Measurements from ENCODE around the gene TPTE.
"Not testable (repeated sequence)": the region's sequence is repeated elsewhere in the genome, so short reads cannot be mapped to it uniquely, and the experiment has no call there.

The TPTE gene

DNA sequence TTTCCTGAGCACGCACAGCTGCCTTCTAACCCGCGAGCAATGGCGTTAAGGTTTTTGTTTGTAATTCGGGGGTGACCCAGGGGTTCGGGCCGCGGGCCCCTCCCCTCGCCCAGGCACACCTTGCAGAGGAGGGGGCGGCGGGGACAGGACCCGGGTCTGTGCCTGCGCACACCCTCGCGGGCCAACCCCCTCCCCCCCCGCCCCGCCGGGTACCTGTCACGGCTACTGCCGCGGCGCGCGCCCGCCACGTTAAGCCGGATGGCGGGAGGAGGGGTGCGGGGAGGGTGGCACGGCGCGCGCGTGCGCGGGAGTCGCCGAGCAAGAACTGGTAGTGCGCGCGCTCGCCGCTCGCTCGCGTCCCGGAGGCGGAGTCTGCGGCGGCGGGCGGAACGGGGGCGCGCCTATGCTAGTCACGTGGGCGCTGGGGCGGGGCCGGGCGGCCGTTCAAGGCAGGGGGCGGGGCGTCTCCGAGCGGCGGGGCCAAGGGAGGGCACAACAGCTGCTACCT, at the start of gene TPTE:
Gene TPTE, plus strand, starts transcription at position 493 of the 508 bp plus-strand sequence. CDS start 17,141 bp downstream, outside the sequence.
- no peak for DNase-seq (ENCODE audit: low read depth, low spot score)

DNA sequence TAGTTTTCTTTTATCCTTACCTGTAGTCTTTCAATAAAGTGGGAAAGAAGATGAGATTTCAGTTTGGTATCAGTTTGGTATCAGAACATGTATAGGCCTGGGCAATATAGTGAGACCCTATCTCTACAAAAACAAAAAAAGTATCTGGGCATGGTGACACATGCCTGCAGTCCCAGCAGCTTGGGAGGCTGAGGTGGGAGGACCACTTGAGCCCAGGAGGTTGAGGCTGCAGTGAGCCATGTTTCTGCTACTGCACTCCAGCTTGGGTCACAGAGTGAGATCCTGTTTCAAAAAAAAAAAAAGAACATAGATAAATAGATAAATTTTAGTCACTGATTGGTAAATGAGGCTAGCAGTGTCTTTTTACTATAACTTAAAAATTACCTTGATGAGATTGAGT, 49.4 kb upstream of the TPTE start:
- DNase-seq (ENCODE audit: low read depth, low spot score) = not testable (repeated sequence)

DNA sequence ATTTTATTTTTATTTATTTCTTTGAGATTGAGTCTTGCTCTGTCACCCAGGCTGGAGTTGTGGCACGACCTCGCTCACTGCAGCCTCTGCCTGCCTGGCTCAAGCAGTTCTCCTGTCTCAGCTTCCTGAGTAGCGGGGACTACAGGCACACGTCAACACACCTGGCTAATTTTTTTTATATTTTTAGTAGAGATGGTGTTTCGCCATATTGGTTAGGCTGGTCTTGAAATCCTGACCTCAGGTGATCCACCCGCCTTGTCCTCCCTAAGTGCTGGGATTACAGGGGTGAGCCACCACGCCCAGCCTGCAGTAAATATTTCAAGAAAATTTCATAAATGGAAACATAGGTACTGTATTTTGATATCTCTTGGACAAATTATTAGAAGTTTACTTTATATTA, 43.6 kb upstream of the TPTE start:
- not testable (repeated sequence) for DNase-seq (ENCODE audit: low read depth, low spot score)

DNA sequence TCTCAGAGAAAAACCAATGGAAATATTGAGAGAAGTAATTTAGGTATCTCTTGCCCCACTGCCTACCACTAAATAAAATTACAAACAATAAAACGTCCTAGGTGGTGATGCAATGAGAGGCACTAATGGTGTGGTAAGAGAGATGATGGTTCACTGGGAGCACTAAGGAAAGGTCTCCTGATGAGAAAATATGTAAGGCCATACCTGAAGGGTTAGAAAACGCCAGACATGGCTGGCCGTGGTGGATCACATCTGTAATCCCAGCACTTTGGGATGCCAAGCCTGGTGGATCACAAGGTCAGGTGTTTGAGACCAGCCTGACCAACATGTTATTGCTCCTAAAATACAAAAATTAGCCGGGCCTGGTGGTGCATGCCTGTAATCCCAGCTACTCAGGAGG, 41.5 kb upstream of the TPTE start:
- not testable (repeated sequence) for DNase-seq (ENCODE audit: low read depth, low spot score)

DNA sequence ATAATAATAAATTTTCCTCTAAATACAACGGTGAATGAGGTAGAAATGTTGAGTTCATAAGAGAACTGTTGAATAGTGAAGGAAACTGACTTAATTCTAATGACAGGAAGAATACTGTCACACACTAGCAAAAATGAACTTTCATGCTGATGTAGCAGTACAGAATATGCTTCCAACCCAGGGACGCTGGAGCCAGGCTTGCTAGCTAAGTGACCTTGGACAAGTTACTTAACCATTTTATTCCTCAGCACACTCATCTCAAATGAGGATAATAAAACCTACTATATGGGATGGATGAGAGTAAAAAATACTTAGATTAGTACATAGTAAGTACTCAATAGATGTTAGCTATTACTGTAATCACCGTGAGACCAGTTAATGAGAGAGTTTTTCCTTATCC, 36.5 kb upstream of the TPTE start:
- DNase-seq (ENCODE audit: low read depth, low spot score) = not testable (repeated sequence)

DNA sequence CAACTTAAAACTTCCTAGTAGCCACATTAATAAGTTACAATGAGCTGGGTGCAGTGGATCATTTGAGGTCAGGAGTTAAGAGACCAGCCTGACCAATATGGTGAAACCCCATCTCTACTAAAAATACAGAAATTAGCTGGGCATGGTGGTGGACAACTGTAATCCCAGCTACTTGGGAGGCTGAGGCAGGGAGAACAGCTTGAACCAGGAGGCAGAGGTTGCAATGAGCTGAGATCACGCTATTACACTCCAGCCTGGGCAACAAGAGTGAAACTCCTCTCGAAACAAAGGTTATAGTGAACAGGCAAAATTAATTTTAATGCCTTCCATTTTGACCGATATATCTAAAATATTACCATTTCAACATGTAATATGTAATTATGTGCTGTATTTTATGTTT, 30.9 kb upstream of the TPTE start:
- DNase-seq (ENCODE audit: low read depth, low spot score) = not testable (repeated sequence)

DNA sequence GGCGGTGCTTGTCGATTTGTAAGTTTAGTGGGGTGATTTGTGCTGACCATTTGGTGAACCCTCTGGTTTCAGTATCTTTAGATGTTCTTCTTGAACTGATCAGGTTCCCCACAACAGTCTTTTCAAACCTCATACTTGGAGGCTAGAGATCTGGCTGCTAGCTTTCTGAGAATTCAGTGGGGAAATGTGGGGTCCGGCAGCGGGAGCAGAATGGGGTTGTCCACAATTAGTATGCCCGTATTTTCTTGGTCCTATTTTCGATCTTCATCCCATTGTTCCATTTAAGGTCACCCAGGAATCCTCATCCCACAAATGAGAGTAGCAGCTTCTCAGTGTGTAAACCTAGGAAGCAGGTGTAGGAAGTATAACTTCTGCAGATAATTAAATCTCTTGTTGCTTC, 10.3 kb upstream of the TPTE start:
- DNase-seq (ENCODE audit: low read depth, low spot score) = no peak

DNA sequence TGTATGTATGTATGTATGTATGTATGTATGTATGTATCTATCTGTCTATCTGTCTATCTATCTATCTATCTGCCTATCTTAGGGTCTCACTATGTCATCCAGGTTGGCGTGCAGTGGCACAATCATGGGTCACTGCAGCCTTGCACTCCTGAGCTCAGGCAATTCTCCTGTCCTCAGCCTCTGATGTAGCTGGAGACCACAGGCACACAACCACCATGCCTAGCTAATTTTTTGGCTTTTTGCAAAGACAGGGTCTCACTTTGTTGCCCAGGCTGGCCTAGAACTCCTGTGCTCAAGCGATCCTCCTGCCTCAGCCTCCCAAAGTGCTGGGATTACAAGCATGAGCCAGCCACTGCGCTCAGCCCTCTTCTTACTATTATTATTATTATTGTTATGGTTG, 4.5 kb upstream of the TPTE start:
- not testable (repeated sequence) for DNase-seq (ENCODE audit: low read depth, low spot score)

DNA sequence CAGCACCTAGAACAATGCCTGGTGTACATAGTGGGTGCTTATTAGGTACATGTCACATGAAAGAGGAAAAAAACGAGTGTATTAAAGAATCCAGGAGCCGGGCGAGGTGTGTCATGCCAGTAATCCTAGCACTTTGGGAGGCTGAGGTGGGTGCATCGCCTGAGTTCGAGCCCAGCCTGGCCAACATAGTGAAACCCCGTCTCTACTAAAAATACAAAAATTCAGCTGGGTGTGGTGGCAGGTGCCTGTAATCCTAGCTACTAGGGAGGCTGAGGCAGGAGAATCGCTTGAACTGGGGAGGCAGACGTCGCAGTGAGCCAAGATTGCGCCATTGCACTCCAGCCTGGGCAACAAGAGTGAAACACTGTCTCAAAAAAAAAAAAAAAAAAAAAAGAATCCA, 3.5 kb upstream of the TPTE start:
- not testable (repeated sequence) for DNase-seq (ENCODE audit: low read depth, low spot score)

DNA sequence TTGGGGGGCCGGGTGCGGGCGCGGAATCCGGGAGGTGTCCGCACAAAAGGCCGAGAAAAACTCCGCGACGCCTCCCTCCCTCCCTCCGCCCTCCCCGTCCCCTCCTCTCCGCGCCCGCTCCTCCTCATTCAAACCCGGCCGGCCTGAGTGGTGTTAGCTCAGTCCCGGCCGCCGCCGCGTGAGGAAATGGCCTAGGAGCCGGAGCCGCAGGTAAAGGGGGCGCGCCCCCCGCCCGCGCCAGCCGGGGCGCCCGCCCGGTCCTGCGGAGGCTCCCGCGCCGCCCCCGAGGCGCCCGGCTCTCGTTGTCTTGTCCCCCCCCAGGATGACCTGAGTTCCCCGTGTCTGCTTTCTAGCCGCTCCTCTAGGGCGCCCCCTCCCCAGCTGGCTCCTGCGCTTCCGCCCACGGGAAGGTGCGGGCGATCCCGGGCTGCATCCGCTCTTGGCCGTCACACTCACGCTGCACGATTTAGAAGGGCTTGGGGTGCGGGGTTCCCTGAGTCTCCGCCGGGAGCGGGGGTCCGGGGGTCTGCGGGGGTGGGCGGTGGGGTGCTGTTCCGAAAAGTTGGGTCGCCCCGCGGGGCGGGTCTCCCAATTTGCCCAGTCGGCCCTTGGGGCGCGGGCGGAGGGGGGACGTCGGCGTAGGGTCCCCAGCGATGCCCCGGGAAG, 585 bp downstream of the TPTE start:
- not testable (repeated sequence) for DNase-seq (ENCODE audit: low read depth, low spot score)

DNA sequence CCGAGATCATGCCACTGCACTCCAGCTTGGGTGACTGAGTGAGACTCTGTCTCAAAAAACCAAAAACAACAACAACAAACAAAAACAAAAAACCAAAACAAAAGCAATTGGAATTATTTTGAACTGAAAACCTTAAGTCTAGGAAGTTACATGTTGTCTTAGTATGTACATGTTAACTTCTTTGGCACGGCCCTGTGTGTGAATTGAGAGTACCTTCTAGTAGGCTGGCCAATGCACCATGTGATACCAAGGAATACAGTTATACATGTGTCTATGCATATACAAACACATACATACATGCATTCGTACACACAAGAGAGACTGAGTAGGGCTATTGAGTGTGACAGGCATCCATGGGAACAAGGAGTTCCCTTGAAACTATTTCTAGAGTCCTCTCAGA, 18.6 kb downstream of the TPTE start:
- DNase-seq (ENCODE audit: low read depth, low spot score) = no peak

DNA sequence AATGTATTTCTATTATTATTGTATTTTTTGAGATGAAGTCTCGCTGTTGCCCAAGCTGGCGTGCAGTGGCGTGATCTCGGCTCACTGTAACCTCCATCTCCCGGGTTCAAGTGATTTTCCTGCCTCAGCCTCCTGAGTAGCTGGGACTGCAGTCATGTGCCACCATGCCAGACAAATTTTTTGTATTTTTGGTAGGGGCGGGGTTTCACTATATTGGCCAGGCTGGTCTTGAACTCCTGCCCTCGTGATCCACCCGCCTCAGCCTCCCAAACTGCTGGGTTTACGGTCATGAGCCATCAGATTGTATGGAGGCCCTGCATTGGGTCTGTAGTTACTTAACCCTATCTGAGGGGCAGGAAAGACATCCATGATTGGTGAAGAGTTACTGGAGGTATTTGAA, 23.0 kb downstream of the TPTE start:
- DNase-seq (ENCODE audit: low read depth, low spot score) = not testable (repeated sequence)

DNA sequence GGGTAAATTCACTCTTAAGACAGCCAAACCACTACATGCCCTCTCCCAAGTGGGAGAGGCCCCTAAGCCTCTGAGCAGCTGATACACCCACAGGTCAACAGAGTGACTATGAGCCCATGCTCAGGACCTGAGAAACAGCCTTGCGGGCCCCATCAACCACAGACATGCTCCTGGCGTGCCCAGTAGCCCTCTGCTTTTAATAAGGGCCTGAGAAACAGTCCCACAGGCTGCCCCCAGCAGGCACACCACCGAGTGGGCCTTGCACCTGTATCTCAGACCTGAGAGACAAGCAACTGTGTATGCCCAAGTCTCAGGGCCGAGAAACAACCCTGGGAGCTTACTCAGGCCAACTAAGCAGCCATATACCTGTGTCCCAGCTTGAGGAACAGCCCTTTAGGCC, 26.5 kb downstream of the TPTE start:
- not testable (repeated sequence) for DNase-seq (ENCODE audit: low read depth, low spot score)

DNA sequence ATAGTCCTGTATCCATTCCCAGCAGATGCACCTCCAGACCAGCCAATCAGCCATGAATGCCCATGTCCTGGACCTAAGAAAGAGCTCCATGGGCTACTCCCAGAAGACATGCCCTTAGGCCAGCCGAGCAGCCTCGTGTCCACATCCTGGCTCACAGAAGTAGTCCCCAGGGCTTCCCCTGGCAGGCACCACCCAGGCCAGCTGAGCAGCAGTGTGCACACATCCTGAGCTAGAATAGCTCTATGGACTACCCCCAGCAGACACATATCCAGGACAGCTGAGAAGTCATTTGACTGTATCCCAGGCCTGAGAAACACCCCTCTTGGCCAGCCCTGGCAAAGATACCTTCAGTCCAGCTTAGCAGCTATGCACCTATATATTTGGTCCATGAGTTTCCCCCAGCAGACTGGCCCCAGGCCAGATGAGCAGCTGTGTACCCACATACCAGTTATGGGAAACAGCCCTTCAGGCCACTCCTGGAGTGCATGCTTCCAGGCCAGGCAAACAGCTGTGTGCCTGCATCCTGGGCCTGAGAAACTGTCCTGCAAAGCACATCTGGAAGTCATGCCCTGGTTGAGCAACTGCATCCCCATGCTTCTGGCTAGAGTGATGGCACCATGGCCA, 27.1 kb downstream of the TPTE start:
- DNase-seq (ENCODE audit: low read depth, low spot score) = not testable (repeated sequence)

DNA sequence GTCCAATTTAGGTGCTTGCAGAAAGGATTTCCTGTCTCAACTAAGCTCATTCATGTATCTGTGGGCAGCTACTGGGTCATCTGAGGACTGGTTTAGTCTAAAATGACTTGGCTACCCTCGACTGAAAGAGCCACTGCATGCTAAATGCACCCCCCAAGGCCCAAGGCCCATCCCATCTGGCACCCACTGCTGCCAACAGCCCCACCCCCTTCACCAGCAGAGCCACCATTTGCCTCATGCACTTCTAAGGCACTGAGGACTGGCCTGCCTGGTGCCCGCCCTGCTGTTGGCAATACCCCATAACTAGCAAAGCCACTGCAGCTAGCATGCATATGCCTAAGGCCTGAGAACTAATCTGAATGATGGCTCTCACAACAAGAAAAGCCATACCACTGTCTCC, 49.4 kb downstream of the TPTE start:
- DNase-seq (ENCODE audit: low read depth, low spot score) = not testable (repeated sequence)

DNA sequence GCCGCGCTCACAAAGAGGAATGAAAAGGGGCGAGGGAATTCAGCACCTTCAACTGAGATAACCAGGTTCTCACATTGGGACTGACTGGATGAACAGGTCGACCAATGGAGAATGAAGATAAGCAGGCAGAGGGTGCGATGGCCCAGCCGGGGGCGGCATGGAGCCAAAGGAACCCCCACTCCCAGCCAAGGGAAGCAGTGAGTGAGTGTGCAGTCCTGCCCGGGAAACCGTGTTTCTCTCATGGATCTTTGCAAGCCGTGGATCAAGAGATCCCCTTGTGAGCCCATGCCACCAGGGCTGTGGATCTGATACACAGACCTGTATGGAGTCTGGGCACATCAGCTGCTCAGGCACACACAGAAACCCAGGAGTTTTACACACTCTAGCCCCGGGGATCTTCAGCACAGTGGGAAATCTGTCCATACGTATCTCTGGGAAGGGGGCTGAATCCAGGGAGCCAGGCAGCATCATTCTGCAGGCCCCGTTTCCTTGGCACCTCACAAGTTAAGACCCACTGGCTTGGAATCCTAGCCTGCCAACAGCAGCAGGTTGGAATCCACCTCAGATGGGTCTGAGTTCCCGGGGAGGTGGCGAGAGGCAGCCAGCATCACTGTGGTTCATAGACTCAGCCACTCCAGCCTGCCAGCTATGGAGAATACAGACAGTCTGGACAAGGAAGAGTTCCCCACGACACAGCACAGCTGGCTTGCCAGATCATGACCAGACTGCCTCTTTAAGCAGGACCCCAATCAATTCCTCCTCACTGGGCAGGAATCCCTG, 53.3 kb downstream of the TPTE start:
- not testable (repeated sequence) for DNase-seq (ENCODE audit: low read depth, low spot score)

DNA sequence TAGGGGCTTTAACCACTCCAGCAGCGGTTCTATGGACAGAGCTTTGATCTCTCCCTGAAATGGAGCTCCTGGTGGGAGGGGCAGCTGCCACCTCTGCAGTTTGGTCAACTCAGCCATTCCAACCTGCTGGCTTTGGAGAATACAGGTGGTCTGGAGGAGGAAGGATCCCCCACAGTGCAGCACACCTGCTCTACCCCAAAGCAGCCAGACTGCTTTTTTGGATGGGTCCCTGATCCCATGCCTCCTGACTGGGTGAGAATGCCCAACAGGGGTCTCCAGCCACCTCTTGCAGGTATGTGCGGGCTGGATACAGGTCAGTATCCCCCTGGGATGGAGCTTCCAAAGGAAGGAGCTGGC, 53.9 kb downstream of the TPTE start:
- no peak for DNase-seq (ENCODE audit: low read depth, low spot score)

DNA sequence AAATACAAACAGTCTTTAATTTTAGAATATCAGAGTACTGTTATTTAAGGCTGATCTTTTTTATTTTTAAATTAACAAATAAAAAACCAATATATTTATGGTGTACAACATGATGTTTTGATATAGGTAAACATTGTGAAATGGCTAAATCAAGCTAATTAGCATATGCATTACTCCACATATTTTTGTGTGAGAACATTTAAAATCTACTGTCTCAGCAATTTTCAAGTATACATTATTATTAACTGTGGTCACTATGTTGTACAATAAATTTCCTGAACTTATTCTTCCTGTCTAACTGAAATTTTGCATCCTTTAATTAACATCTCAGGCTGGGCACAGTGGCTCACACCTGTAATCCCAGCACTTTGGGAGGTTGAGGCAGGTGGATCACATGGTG, 57.5 kb downstream of the TPTE start:
- DNase-seq (ENCODE audit: low read depth, low spot score) = not testable (repeated sequence)

DNA sequence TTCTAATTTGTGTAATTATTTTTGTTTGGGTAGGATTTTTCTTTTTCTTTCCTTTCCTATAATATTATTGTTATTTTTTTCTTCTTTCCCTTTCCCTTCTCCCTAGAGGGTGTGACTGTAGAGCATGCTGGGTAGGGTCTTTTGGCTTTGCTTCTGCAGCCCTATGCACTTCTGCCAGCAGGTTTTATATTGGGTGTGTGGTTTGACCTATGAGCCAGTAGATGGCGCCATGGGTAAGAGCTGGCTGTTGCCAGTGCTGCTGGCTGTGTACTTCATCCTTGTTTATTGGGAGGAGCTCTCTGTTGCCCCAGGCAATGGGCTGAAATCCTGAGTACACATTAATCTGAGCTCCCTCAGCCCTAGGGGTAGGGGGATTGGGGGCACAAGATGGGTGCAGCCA, 67.7 kb downstream of the TPTE start:
- DNase-seq (ENCODE audit: low read depth, low spot score) = not testable (repeated sequence)

DNA sequence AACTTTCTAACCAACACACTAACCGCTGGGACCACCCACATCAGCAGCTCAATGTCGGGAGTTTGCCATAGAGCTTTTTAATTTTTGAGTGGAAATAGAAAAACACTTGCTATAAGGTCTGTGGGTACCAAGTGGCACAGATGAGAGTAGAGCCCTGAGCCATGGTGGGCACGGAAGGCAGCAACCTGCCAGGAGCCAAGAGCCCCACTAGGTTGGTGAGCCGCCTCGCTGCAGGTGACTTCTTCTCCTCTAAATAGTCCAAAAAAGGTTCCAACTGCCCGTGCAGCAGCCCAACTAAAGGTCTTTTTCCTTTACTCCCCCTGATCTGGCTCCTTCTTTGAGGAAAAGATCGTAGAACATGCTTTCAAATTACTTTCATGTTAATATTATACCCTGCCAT, 85.7 kb downstream of the TPTE start:
- DNase-seq (ENCODE audit: low read depth, low spot score) = not testable (repeated sequence)

DNA sequence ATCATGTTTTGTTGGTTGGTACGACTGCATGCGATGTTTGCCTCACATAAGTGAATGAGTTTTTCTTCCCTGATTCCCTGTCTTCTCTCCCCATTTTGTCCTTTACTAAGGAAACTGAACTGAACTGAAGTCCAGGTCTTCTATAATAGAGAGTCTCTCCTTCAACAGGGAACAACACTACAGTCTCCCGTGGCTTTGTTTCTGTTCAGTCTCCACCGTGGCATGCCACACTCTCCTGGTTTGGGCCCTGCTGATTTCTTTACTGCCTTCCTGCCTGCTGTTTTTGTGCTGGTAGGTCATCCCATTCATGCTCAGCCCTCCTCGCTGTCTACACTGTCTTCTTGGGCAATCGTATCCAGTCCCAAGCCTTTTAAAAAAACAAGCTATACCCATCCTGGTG, 92.9 kb downstream of the TPTE start:
- DNase-seq (ENCODE audit: low read depth, low spot score) = not testable (repeated sequence)

DNA sequence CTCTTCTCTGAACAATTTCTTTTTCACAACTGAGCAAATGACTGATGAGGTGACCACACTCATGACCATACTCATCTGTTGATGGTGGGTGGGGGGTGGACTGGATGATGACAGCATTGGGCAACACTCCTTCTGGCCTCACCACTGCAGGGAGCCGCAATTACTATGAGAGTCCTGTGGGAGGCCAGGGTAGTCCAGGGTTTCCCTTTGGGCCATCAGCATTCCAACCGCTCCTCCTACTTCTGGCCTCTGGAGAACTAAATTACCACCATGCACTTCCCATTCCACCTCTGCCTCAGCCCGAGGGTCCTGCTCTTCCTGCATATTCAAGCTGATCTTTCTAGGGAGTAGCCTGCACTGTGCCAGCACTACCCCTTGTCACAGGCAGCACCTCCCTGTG, 94.7 kb downstream of the TPTE start:
- DNase-seq (ENCODE audit: low read depth, low spot score) = not testable (repeated sequence)

DNA sequence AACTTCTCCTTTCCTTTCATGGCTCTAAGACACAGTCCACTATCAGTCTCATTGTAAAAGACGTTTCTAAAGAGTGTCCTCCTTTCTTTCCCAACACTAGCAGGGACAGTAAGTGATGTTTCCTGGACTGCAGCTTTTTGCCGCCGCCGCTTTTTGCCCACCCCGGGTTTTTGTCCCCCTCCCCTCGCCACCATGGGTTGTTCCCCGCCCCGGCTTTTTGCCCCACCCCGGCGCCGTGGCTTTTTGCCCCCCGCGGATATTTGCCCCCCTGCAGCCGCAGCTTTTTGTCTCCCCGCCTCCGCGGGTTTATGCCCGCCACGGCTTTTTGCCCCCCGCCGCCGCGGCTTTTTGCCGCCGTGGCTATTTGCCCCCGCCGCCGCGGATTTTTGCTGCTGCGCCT, 95.2 kb downstream of the TPTE start:
- DNase-seq (ENCODE audit: low read depth, low spot score) = no peak

Data from activated CD4-positive, CD25-positive, alpha-beta regulatory T cell treated with anti-CD3 and anti-CD28 coated beads, Interleukin-2, amount 50 U/mL, for 16 hours (primary cell).